SK-N-MC (cell line): Measurements from ENCODE around the gene GIPC1.

Experiments used
- EZH2 ChIP-seq: fragments of 200-600 bp; sonication (generic); IDR thresholded peaks from one replicate; pipeline ENCODE4 v1.6.1; 2017; ENCODE audit warnings: antibody characterized with exemption
- FOXP2 ChIP-seq: optimal IDR thresholded peaks from 2 replicates; pipeline ENCODE3; 2011; ENCODE audit warnings: mild to moderate bottlenecking, moderate library complexity; ENCODE audit not compliant: insufficient read depth; ENCODE audit errors: extremely low read length, control extremely low read depth
- POLR2AphosphoS5 ChIP-seq: IDR thresholded peaks from 2 replicates; pipeline ENCODE4 v1.6.1; 2012; ENCODE audit warnings: mild to moderate bottlenecking, low read depth, low read length, borderline replicate concordance

DNA sequence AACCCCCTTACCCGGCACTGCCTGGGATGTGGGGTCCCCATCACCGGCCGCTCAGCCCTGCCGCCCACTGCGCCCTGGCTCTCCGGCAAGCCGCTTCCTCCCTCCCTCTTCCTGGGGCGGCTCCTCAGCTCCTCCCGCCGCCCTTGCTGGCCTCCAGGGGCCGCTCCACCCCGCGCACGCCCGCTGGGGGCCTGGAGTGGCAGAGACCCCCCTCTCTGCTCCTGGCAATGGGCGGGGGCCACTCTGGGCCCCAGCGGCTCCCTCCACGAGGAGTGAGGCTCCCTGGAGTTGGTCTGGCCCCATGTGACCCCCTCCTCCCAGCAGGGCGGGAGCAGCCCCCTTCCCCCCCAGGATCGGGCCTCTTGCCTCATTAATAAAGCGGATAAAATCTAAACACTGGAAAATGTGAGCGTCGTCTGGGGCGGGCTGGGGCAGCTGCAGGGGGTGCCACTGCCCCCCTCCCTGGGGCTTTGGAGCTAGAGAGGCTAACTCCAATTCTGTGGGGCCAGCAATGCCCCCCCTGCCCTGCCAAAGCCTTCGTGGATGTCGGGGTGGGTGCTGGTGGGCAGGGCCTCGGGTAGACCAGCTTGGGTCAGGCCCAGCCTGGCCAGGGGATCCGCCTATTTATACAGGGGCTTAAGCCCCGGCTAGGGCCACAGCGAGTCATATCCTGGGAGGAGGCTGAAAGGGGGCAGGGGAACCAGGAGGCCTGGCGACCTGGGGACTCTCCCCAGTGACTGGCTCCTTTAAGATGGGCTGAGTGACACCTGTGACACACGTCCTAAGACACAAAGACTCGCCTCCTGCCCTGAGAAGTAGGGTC lies 20.5 kb downstream of the GIPC1 start, which contains the start of gene PTGER1:
- TF ChIP-seq POLR2AphosphoS5 (no peak), EZH2 (no peak), FOXP2 (no peak)
